SK-N-SH treated with all-trans-retinoic acid at 6 μM for 48 hours (cell line): ENCODE data around the gene LRRC63.

Experiments used
- BACH2 ChIP-seq: fragments of 250-450 bp; sonication (Bioruptor Pico); IDR thresholded peaks from 2 replicates; pipeline ENCODE4 v1.9.0; 2021; ENCODE audit warnings: mild to moderate bottlenecking, borderline replicate concordance
- GLIS3 ChIP-seq: fragments of 250-450 bp; sonication (Bioruptor Pico); IDR thresholded peaks from 2 replicates; pipeline ENCODE4 v1.5.0; 2020; ENCODE audit warnings: mild to moderate bottlenecking, moderate library complexity
- RARB ChIP-seq: fragments of 250-450 bp; sonication (Bioruptor Pico); IDR thresholded peaks from 2 replicates; pipeline ENCODE4 v1.8.0; 2021; ENCODE audit warnings: mild to moderate bottlenecking, moderate library complexity
- ZC3H10 ChIP-seq: fragments of 250-450 bp; sonication (Bioruptor Pico); IDR thresholded peaks from 2 replicates; pipeline ENCODE4 v1.5.1; 2021; ENCODE audit warnings: mild to moderate bottlenecking, moderate library complexity
- ZFP3 ChIP-seq: fragments of 250-450 bp; sonication (Bioruptor Pico); IDR thresholded peaks from 2 replicates; pipeline ENCODE4 v1.5.0; 2020; ENCODE audit warnings: mild to moderate bottlenecking, moderate library complexity
- TF ChIP-seq, protein P1 (sequence below): fragments of 250-450 bp; sonication (Bioruptor Pico); IDR thresholded peaks from 2 replicates; pipeline ENCODE4 v1.8.0; 2020; ENCODE audit warnings: mild to moderate bottlenecking, moderate library complexity, borderline replicate concordance

DNA sequence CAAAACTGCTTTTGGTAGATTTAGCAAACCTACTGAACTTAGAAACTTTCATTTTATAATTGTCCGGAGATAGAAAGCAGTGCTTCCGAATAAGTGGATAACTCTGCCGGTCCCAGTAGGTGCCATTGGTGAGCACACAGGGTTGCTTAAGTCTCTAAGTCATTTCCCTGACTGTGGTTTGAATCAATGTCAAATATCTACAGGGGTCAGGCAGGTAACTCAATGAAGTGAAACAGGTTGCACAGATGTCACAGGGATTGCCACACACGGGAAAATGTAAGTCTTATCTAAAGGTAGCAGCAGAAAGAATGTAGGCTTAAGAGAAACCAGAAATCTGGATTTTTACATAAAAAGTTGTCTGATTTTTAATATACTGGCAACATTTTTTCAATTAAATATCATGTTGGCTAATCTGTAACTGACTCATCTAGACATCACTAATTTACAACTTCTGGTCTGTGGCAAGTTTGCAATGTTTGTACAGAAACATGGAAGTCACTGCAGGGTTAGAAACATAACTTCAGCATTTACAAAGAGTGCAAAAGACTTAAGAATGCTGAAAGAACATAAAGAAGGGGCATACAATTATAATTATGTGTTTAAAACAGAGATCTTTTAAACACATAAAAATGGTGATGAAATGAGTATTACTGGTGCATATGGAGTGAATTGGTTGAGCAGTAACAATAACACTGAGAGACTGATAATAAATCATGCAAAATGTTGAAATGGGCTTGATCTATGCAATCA, 14.3 kb upstream of the LRRC63 start:
- TF ChIP-seq RARB (CRISPR knock-in tag) = no peak
- TF ChIP-seq, protein P1, sequence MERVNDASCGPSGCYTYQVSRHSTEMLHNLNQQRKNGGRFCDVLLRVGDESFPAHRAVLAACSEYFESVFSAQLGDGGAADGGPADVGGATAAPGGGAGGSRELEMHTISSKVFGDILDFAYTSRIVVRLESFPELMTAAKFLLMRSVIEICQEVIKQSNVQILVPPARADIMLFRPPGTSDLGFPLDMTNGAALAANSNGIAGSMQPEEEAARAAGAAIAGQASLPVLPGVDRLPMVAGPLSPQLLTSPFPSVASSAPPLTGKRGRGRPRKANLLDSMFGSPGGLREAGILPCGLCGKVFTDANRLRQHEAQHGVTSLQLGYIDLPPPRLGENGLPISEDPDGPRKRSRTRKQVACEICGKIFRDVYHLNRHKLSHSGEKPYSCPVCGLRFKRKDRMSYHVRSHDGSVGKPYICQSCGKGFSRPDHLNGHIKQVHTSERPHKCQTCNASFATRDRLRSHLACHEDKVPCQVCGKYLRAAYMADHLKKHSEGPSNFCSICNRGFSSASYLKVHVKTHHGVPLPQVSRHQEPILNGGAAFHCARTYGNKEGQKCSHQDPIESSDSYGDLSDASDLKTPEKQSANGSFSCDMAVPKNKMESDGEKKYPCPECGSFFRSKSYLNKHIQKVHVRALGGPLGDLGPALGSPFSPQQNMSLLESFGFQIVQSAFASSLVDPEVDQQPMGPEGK (CRISPR knock-in tag) = no peak
- no peak for TF ChIP-seq GLIS3 (CRISPR knock-in tag)
- TF ChIP-seq ZFP3 (CRISPR knock-in tag) = no peak
- no peak for TF ChIP-seq BACH2
- no peak for TF ChIP-seq ZC3H10 (CRISPR knock-in tag)
